ENCODE data around the gene EHMT1.

EHMT1 gene

GRCh38 chr9:137648396-137648795, 29.6 kb downstream of the EHMT1 start:
- no peak for DNase-seq

GRCh38 chr9:137649553-137649952, 30.7 kb downstream of the EHMT1 start:
- DNase-seq = no peak

- no peak for DNase-seq
Observed at GRCh38 chr9:137650259-137650658, 31.5 kb downstream of the EHMT1 start.

GRCh38 chr9:137650779-137651178, 32.0 kb downstream of the EHMT1 start:
- DNase-seq = no peak

- no peak for DNase-seq
Observed at GRCh38 chr9:137656416-137656815, 37.6 kb downstream of the EHMT1 start.

- DNase-seq = no peak
Observed at GRCh38 chr9:137657606-137658005, 38.8 kb downstream of the EHMT1 start.

GRCh38 chr9:137658781-137659180, 40.0 kb downstream of the EHMT1 start:
- DNase-seq = no peak

- DNase-seq = no peak
Observed at GRCh38 chr9:137660144-137660543, 41.3 kb downstream of the EHMT1 start.

GRCh38 chr9:137663584-137663983, 44.8 kb downstream of the EHMT1 start:
- no peak for DNase-seq

GRCh38 chr9:137664676-137665075, 45.9 kb downstream of the EHMT1 start:
- no peak for DNase-seq

- DNase-seq = no peak
Observed at GRCh38 chr9:137665226-137665625, 46.4 kb downstream of the EHMT1 start.

GRCh38 chr9:137665697-137666512, 47.1 kb downstream of the EHMT1 start:
- DNase-seq = no peak

GRCh38 chr9:137666513-137666822, 47.7 kb downstream of the EHMT1 start:
- no peak for DNase-seq

GRCh38 chr9:137666955-137667670, 48.3 kb downstream of the EHMT1 start:
- no peak for DNase-seq

- no peak for DNase-seq
Observed at GRCh38 chr9:137668203-137668602, 49.4 kb downstream of the EHMT1 start.

GRCh38 chr9:137669261-137669672, 50.5 kb downstream of the EHMT1 start:
- no peak for DNase-seq

- no peak for DNase-seq
Observed at GRCh38 chr9:137670391-137671195, 51.8 kb downstream of the EHMT1 start.

GRCh38 chr9:137671196-137671538, 52.4 kb downstream of the EHMT1 start:
- no peak for DNase-seq

GRCh38 chr9:137671721-137672120, 52.9 kb downstream of the EHMT1 start:
- DNase-seq = no peak

GRCh38 chr9:137672907-137673791, 54.3 kb downstream of the EHMT1 start:
- DNase-seq = peak; percentile 21

GRCh38 chr9:137673886-137674285, 55.1 kb downstream of the EHMT1 start:
- no peak for DNase-seq

GRCh38 chr9:137674307-137674975, 55.6 kb downstream of the EHMT1 start:
- DNase-seq = no peak
